IPS-20b (cell line): ENCODE results near the gene TXLNA.
A peak's percentile ranks its signal among the peaks of the same experiment; 100 is the strongest.
"Not testable (repeated sequence)": the region's sequence is repeated elsewhere in the genome, so short reads cannot be mapped to it uniquely, and the experiment has no call there.

Experiments used
- H3K27ac ChIP-seq: one replicate; pipeline ENCODE4 v1.5.1; 2013; ENCODE audit warnings: low read length
- H3K27me3 ChIP-seq: 2 replicates; pipeline ENCODE4 v1.6.1; 2013; ENCODE audit warnings: mild to moderate bottlenecking, low read length, inconsistent platforms; ENCODE audit not compliant: insufficient read depth
- H3K36me3 ChIP-seq: 2 replicates; pipeline ENCODE4 v1.6.1; 2013; ENCODE audit warnings: low read depth, mild to moderate bottlenecking, inconsistent platforms, low read length, moderate library complexity; ENCODE audit not compliant: insufficient read depth
- H3K4me1 ChIP-seq: 2 replicates; pipeline ENCODE4 v1.6.1; 2013; ENCODE audit warnings: mild to moderate bottlenecking, control low read depth, inconsistent platforms, low read length, moderate library complexity; ENCODE audit not compliant: insufficient read depth
- H3K4me3 ChIP-seq: 2 replicates; pipeline ENCODE4 v1.5.1; 2013; ENCODE audit warnings: mild to moderate bottlenecking, low read length, inconsistent platforms
- H3K9ac ChIP-seq: 2 replicates; pipeline ENCODE4 v1.6.1; 2013; ENCODE audit warnings: low read depth, mild to moderate bottlenecking, inconsistent platforms, low read length, moderate library complexity
- H3K9me3 ChIP-seq: 2 replicates; pipeline ENCODE4 v1.6.1; 2013; ENCODE audit warnings: mild to moderate bottlenecking, low read depth, low read length, inconsistent platforms; ENCODE audit not compliant: insufficient read depth

TXLNA gene

DNA sequence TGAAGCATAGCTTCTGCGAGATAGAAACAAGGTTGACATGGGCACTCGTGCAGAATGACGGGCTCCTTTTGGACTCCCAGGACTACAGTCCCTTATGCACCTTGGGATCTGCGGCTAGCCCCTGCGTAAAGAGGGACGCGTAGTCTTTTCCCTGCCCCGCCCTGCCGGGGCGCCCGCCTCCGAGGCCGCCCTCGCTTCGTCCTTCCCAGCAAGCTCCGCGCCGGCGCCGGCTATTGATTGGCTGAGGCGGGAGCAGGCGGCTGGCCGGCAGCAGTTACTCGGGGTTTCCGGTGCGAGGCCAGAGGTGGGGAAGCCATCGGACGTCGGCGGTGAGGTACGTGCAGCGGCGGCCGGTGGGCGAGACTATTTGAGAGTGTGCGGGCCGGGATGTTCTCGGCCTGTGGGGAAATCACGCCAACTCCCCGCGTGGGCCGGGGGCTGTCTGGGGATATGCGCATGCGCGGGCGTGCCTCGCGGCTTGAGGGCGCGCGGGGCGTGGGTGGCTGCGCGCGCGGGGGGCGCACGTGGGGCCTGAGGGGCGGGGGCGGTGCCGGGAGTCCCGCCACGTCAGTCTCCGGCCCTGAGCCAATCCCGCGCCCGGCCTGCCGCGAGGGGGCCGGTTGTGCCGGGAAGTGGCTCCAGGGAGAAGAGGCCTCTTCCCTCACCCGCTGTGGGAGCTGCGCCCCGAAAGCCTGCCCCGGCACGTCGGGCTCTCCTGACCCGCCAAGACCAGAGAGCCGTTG is at the start of gene TXLNA:
Gene TXLNA, plus strand, starts transcription at position 233 of the 743 bp plus-strand sequence. CDS start 671 bp downstream, outside the sequence.
- H3K36me3 ChIP-seq, result peaks cover 38% of the 10 kb centered on the region

DNA sequence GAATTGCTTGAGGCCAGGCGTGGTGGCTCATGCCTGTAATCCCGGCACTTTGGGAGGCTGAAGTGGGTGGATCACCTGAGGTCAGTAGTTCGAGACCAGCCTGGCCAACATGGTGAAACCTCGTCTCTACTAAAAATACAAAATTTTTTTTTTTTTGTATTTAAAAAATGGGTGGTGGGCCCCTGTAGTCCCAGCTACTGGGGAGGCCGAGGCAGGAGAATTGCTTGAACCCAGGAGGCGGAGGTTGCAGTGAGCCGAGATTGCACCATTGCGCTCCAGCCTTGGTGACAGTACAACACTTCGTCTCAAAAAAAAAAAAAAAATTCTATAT is 45.6 kb upstream of the TXLNA start:
- not testable (repeated sequence) for H3K4me3 ChIP-seq, H3K36me3 ChIP-seq, H3K27ac ChIP-seq, H3K27me3 ChIP-seq, H3K9me3 ChIP-seq, H3K4me1 ChIP-seq, H3K9ac ChIP-seq

More for the DNA sequence above, at the start of gene TXLNA:
- Histone ChIP-seq H3K9me3 (no peaks in the 10 kb centered on the region), H3K4me3 (peak within 1 kb of the TSS; percentile 92), H3K4me1 (peaks cover 17% of the 10 kb centered on the region), H3K9ac (peak within 1 kb of the TSS; percentile 94), H3K27me3 (no peaks in the 10 kb centered on the region), H3K27ac (peak within 1 kb of the TSS; percentile 82)

DNA sequence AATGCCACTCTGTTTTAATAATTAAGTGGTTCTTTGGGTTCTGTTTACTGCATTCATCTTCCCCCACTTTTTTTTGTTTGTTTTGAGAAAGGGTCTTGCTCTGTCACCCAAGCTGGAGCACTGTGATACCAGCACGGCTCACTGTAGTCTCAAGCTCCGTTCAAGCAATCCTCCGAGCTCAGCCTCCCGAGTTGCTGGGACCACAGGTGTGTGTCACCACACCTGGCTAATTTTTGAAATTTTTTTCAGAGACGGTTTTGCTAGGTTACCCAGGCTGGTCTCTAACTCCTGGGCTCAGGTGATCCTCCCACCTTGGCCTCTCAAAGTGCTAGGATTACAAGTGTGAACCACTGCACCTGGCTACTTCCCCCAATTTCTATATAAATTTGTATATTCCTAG is 42.4 kb upstream of the TXLNA start:
- no peaks in the 10 kb centered on the region for H3K36me3 ChIP-seq
- H3K4me1 ChIP-seq, result no peaks in the 10 kb centered on the region
- H3K27ac ChIP-seq, result no peak overlapping the region
- no peak overlapping the region for H3K9ac ChIP-seq
- H3K9me3 ChIP-seq, result no peaks in the 10 kb centered on the region
- no peaks in the 10 kb centered on the region for H3K27me3 ChIP-seq
- no peak overlapping the region for H3K4me3 ChIP-seq

DNA sequence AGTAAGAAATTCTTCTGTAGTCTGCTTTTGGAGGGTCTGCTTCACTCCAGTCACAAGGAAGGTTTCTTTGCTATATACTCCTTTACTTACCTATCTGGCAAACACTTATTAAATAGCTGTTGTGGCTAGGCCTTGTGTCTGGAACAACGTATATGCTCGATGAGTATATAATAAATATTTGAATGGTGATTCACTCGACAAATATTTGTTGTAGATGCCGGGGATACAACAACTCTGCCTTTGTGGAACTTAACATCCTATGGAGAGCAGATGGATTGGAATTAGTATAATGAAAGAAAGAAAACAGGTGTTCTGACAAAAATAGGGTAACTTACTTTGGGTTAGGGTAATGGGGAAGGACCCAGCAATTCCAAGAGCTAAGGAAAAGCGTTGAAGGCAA is 40.5 kb upstream of the TXLNA start:
- no peaks in the 10 kb centered on the region for H3K4me1 ChIP-seq
- no peak overlapping the region for H3K4me3 ChIP-seq
- H3K9ac ChIP-seq, result no peak overlapping the region
- H3K27ac ChIP-seq, result no peak overlapping the region
- no peaks in the 10 kb centered on the region for H3K27me3 ChIP-seq
- H3K9me3 ChIP-seq, result no peaks in the 10 kb centered on the region
- H3K36me3 ChIP-seq, result no peaks in the 10 kb centered on the region

DNA sequence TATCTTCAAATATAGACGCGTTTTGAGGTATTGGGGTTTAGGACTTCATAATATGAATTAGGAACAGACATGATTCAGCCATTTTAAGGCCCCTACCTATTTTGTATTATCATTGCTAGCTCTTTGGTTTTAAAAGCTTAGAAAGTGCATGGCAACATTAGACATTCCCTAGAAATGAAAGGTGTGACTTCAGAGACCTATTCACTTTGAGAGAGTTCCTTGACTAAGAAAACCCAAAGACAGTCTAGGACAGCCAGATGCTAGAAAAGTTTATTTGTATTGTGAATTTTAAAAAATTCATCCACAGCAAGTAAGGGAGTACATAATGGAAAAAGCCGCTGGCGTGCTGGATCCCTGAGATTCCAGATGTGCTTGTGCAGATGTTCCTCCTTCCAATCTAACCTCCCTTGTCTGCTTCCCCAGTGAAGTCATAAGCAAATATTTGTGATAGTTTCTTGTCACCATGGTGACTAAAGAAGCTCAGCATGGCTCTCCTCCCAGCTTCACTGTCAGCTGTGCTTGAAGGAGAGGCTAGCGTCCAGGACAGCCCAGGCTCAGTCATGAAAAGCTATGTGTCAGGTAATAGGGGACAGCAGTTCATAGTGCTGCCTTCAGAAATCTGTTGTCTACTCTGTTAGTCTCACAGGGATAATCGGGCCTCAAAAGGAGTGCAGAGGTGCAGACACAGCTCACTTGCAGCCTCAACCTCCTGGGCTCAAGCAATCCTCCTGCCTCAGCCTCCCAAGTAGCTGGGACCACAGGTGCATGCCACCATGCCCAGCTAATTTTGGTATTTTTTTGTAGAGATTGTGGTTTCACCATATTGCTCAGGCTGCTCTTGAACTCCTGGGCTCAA is 36.8 kb upstream of the TXLNA start:
- Histone ChIP-seq H3K27ac (no peak overlapping the region), H3K4me3 (no peak overlapping the region), H3K27me3 (no peaks in the 10 kb centered on the region), H3K9me3 (no peaks in the 10 kb centered on the region), H3K4me1 (no peaks in the 10 kb centered on the region), H3K36me3 (no peaks in the 10 kb centered on the region), H3K9ac (no peak overlapping the region)

DNA sequence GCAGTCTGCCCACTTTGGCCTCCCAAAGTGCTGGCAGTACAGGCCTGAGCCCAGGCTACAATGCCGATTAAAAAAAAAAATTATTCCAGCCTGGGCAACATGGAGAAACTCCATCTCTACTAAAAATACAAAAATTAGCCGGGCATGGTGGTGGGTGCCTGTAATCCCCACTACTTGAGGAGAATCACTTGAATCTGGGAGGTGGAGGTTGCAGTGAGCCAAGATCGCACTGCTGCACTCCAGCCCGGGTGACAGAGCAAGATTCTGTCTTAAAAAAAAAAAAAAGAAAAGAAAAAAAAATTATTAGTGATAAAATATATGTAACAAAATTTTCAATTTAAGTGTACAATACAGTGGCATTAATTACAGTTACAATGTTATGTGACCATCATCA is 36.2 kb upstream of the TXLNA start:
- not testable (repeated sequence) for H3K36me3 ChIP-seq, H3K4me3 ChIP-seq, H3K9me3 ChIP-seq, H3K27ac ChIP-seq, H3K4me1 ChIP-seq, H3K9ac ChIP-seq, H3K27me3 ChIP-seq

DNA sequence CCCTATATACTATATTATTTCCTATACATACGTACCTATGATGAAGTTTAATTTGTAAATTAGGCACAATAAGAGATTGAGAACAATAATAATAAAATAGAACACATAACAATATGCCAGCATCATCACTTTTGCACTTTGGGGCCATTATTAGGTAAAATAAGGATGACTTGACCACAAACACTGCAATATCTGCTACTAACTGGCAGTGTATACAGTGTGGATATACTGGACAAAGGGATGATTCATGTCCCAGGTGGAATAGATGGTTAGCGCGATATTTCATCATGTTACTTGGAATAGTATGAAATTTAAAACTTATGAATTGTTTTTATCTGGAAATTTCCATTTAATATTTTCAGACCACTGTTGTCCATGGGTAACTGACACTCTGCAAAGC is 35.4 kb upstream of the TXLNA start:
- no peak overlapping the region for H3K9ac ChIP-seq
- no peaks in the 10 kb centered on the region for H3K36me3 ChIP-seq
- no peak overlapping the region for H3K4me3 ChIP-seq
- H3K27ac ChIP-seq, result no peak overlapping the region
- H3K9me3 ChIP-seq, result no peaks in the 10 kb centered on the region
- no peaks in the 10 kb centered on the region for H3K4me1 ChIP-seq
- no peaks in the 10 kb centered on the region for H3K27me3 ChIP-seq

DNA sequence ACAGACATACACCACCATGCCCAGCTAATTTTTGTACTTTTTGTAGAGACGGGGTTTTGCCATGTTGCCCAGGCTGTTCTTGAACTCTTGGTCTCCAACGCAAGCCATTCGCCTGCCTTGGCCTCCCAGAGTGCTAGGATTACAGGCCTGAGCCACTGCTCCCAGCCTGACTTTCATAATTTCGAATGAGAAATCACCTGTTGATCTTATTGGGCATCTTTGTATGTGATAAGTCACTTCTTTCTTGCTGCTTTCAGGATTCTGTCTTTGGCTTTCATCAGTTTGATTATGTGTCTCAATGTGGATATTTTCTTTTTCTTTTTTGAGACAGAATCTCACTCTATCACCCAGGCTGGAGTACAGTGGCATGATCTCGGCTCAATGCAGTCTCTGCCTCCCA is 31.7 kb upstream of the TXLNA start:
- not testable (repeated sequence) for H3K9me3 ChIP-seq, H3K4me1 ChIP-seq, H3K27ac ChIP-seq, H3K9ac ChIP-seq, H3K27me3 ChIP-seq, H3K36me3 ChIP-seq, H3K4me3 ChIP-seq

DNA sequence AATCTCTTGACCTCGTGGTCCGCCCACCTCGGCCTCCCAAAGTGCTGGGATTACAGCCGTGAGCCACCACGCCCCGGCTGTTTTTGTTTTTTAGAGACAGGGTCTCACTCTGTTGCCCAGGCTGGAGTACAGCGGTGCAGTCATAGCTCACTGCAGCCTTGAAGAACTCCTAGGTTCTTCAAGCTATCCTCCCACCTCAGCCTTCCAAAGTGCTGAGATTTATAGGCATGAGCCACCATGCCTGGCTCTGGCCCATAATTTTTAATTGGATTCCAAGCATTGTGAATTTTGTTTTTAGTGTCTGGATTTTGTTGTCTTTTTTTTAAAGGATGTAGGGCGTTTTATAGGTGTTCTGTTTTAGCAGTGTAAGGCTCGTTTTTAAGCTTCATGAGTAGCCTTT is 28.6 kb upstream of the TXLNA start:
- H3K9me3 ChIP-seq, result no peaks in the 10 kb centered on the region
- H3K4me1 ChIP-seq, result no peaks in the 10 kb centered on the region; the same call in 1 of the 2 replicates
- H3K4me3 ChIP-seq, result no peak overlapping the region
- 0 out of 2 replicates have a peak, but pooled peaks cover 11% of the 10 kb centered on the region for H3K36me3 ChIP-seq
- no peak overlapping the region for H3K9ac ChIP-seq
- no peak overlapping the region for H3K27ac ChIP-seq
- H3K27me3 ChIP-seq, result no peaks in the 10 kb centered on the region

DNA sequence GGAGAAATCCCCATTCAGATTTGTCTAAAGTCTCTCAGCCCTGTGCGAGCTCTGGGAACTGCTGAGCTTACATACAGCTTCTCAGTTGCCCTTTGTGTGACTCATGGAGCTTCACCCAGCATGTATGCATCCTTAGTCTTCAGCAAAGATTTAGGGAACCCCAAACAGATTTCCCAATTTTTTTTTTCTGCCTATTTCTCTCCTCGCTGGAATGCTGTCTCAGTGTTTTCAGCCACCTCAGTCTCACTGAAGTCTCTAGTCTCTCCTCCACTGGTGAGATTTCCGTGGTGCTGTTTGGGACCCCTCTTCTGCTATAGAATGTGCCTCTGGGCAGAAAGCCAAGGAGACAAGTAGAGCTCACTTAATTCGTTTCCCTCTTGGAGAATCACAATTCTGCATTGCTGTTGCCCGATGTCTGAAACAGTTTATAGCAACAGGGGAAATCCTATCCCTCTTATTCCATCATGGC is 28.1 kb upstream of the TXLNA start:
- no peak overlapping the region for H3K4me3 ChIP-seq
- no peak overlapping the region for H3K9ac ChIP-seq
- no peaks in the 10 kb centered on the region for H3K9me3 ChIP-seq
- no peaks in the 10 kb centered on the region for H3K27me3 ChIP-seq
- no peaks in the 10 kb centered on the region; the same call in 1 of the 2 replicates for H3K4me1 ChIP-seq
- peaks cover 16% of the 10 kb centered on the region for H3K36me3 ChIP-seq
- H3K27ac ChIP-seq, result no peak overlapping the region

DNA sequence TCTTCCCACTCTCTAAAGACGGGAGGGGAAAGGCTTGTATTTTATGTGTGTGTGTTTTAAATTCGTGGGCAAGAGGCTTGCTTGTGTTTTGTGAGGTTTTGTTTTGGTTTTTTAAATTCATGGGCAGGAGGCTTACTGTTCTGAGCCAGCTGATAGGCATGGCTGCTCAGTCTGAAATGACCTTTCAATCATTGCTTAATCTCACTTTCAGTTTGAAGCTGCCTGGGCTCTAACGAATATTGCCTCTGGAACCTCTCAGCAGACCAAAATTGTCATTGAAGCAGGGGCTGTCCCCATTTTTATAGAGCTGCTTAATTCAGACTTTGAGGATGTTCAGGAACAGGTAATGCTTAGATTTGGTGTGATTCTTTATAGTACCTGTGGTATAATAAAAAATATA is 20.3 kb upstream of the TXLNA start:
- H3K36me3 ChIP-seq, result peaks cover 90% of the 10 kb centered on the region

DNA sequence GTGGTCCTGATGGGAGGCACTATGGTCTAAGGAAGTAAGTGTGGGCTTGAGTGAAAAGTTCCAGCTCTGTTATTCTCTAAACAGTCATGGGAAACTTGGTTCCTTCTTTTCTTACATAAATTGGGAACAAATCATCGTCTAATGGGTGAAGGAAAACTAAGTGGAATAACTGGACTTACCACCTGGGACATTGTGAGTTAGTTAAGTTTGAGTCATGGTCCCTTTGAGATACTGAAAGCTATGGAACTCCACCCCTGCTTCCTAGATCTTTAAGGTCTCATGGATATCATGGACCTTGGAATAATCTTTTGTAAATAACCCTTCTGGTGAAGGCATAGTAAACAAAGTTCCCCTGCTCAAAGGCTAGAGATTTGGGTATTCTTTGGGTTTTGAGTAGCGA is 16.1 kb upstream of the TXLNA start:
- H3K36me3 ChIP-seq, result peaks cover 80% of the 10 kb centered on the region
- no peaks in the 10 kb centered on the region for H3K4me1 ChIP-seq
- no peak overlapping the region for H3K4me3 ChIP-seq
- no peak overlapping the region for H3K27ac ChIP-seq
- H3K27me3 ChIP-seq, result no peaks in the 10 kb centered on the region
- H3K9ac ChIP-seq, result no peak overlapping the region
- H3K9me3 ChIP-seq, result no peaks in the 10 kb centered on the region

More for the DNA sequence above, 20.3 kb upstream of the TXLNA start:
- Histone ChIP-seq H3K4me1 (no peaks in the 10 kb centered on the region; the same call in 1 of the 2 replicates), H3K27me3 (no peaks in the 10 kb centered on the region), H3K27ac (no peak overlapping the region), H3K9me3 (no peaks in the 10 kb centered on the region), H3K9ac (no peak overlapping the region), H3K4me3 (no peak overlapping the region)
